ENCODE data around the gene NCR3LG1. TPM values are rescaled to one million over a fixed set of nuclear protein-coding genes. Genes with fewer than 3 reads are reported as not detected.

Gene NCR3LG1
- total and polyA plus RNA-seq, 2 of the 8 experiments (the other 6 are each of a cell fraction or from before 2014, with no cell fraction given) = 0.68 to 1.9 TPM

GRCh38 chr11:17384002-17384511, 32.5 kb downstream of the NCR3LG1 start (continued):
- TF ChIP-seq PHF8 (conservative IDR thresholded peaks at IDR 0.05; ENCODE audit: low read depth, low read length) = no peak

Data from H1 (cell line).